ENCODE measurements around the gene POC1A.

POC1A gene

GRCh38 chr3:52140000-52140399, 14.2 kb downstream of the POC1A start:
- peak in 6 of 10 donors; percentile 54 to 93 (median 76) for DNase-seq
- intact Hi-C loops (cut with DNase I): loop anchor here (5.0 kb wide), 1 partner anchor 88 kb away; no protein-coding TSS in a partner anchor

- intact Hi-C loops (cut with DNase I): no loop called here
- peak in 1 of 10 donors; percentile 58 for DNase-seq
Measured at GRCh38 chr3:52137311-52137710, 16.9 kb downstream of the POC1A start.

- DNase-seq: no peak
- intact Hi-C loops (cut with DNase I): no loop called here
Measured at GRCh38 chr3:52136513-52136912, 17.7 kb downstream of the POC1A start.

- no peak for DNase-seq
- intact Hi-C loops (cut with DNase I): no loop called here
Measured at GRCh38 chr3:52135332-52135731, 18.9 kb downstream of the POC1A start.

- no peak for DNase-seq
Measured at GRCh38 chr3:52134761-52135160, 19.5 kb downstream of the POC1A start.

GRCh38 chr3:52132930-52133329, 21.3 kb downstream of the POC1A start:
- DNase-seq: no peak
- intact Hi-C loops (cut with DNase I): no loop called here

More at GRCh38 chr3:52134761-52135160, 19.5 kb downstream of the POC1A start:
- intact Hi-C loops (cut with DNase I): no loop called here

- DNase-seq: no peak
- intact Hi-C loops (cut with DNase I): no loop called here
Measured at GRCh38 chr3:52132041-52132440, 22.2 kb downstream of the POC1A start.

GRCh38 chr3:52130966-52131622, 23.1 kb downstream of the POC1A start:
- intact Hi-C loops (cut with DNase I): no loop called here
- peak in 1 of 10 donors; percentile 62 for DNase-seq

- intact Hi-C loops (cut with DNase I): no loop called here
- DNase-seq: no peak
Measured at GRCh38 chr3:52128118-52128683, 26.0 kb downstream of the POC1A start.

- intact Hi-C loops (cut with DNase I): no loop called here
Measured at GRCh38 chr3:52126500-52126899, 27.7 kb downstream of the POC1A start.

GRCh38 chr3:52126036-52126435, 28.2 kb downstream of the POC1A start:
- intact Hi-C loops (cut with DNase I): no loop called here
- peak in 3 of 10 donors; percentile 16 to 61 (median 29) for DNase-seq

More at GRCh38 chr3:52126500-52126899, 27.7 kb downstream of the POC1A start:
- DNase-seq: peak in 2 of 10 donors; percentile 26 to 36

GRCh38 chr3:52124766-52125165, 29.5 kb downstream of the POC1A start:
- DNase-seq: peak in 3 of 10 donors; percentile 10 to 39 (median 20)
- intact Hi-C loops (cut with DNase I): no loop called here

- intact Hi-C loops (cut with DNase I): no loop called here
- DNase-seq: peak in 1 of 10 donors; percentile 62
Measured at GRCh38 chr3:52124126-52124525, 30.1 kb downstream of the POC1A start.

GRCh38 chr3:52123106-52123725, 31.0 kb downstream of the POC1A start:
- peak; percentile 67 to 98 (median 83) for DNase-seq
- intact Hi-C loops (cut with DNase I): loop anchor here (2.0 kb wide), 1 partner anchor 68 kb away; no protein-coding TSS in a partner anchor

GRCh38 chr3:52122491-52122890, 31.7 kb downstream of the POC1A start:
- peak in 3 of 10 donors; percentile 55 to 81 (median 63) for DNase-seq
- intact Hi-C loops (cut with DNase I): loop anchor here (1.0 to 2.0 kb wide), 2 partner anchors 68 to 121 kb away; no protein-coding TSS in a partner anchor

- peak in 3 of 10 donors; percentile 29 to 84 (median 49) for DNase-seq
- intact Hi-C loops (cut with DNase I): loop anchor here (1.0 to 2.0 kb wide), 2 partner anchors 67 to 121 kb away; no protein-coding TSS in a partner anchor
Measured at GRCh38 chr3:52121813-52122212, 32.4 kb downstream of the POC1A start.

- intact Hi-C loops (cut with DNase I): no loop called here
- DNase-seq: peak in 3 of 10 donors; percentile 53 to 85 (median 71)
Measured at GRCh38 chr3:52121464-52121805, 32.8 kb downstream of the POC1A start.

- DNase-seq: peak in 3 of 10 donors; percentile 33 to 50 (median 38)
- intact Hi-C loops (cut with DNase I): no loop called here
Measured at GRCh38 chr3:52120556-52121463, 33.4 kb downstream of the POC1A start.

GRCh38 chr3:52119826-52120225, 34.4 kb downstream of the POC1A start:
- intact Hi-C loops (cut with DNase I): no loop called here
- peak in 3 of 10 donors; percentile 30 to 67 (median 58) for DNase-seq

- DNase-seq: peak in 8 of 10 donors; percentile 46 to 94 (median 66)
- intact Hi-C loops (cut with DNase I): no loop called here
Measured at GRCh38 chr3:52119099-52119498, 35.1 kb downstream of the POC1A start.
